Esophagus muscularis mucosa (tissue), 4 donors: Measurements from ENCODE around the gene HOXD1. TPM values are rescaled to one million over a fixed set of nuclear protein-coding genes. Genes with fewer than 3 reads are reported as not detected.

Source experiments
- DNase-seq: peaks from one replicate; pipeline ENCODE4 v3.0.0-alpha.2; 2017; ENCODE audit errors: extremely low spot score
- H3K27ac ChIP-seq, 4 donors: fragments of 200-600 bp; sonication (generic); replicated peaks in 1 of 4; 1 replicate in 3 of 4; 2 replicates in 1 of 4; pipeline ENCODE4 v1.5.1; 2016 to 2019; ENCODE audit warnings: mild to moderate bottlenecking in 1 of 4
- H3K27me3 ChIP-seq, 4 donors: fragments of 200-600 bp; sonication (generic); one replicate each; pipeline versions ENCODE4 v1.5.1 to v1.6.0; 2016 to 2019
- H3K36me3 ChIP-seq, 4 donors: fragments of 200-600 bp; sonication (generic); one replicate each; pipeline ENCODE4 v1.5.1; 2016 to 2019
- H3K4me1 ChIP-seq, 4 donors: fragments of 200-600 bp; sonication (generic); one replicate each; pipeline ENCODE4 v1.5.1; 2016 to 2019
- H3K4me3 ChIP-seq, 4 donors: fragments of 200-600 bp; sonication (generic); 1 replicate in 2 of 4; 2 replicates in 2 of 4; pipeline ENCODE4 v1.5.1; 2016 to 2019; ENCODE audit warnings: mild to moderate bottlenecking in 4 of 4, moderate library complexity in 1 of 4
- H3K9me3 ChIP-seq, 4 donors: fragments of 200-600 bp; sonication (generic); 1 replicate in 3 of 4; 2 replicates in 1 of 4; pipeline ENCODE4 v1.5.1; 2016 to 2019
- EP300 ChIP-seq: sonication (generic); formaldehyde crosslinking; IDR thresholded peaks from one replicate; pipeline ENCODE4 v1.6.1; 2017; ENCODE audit warnings: antibody characterized with exemption
- POLR2A ChIP-seq: fragments of 450-650 bp; IDR thresholded peaks from one replicate; pipeline ENCODE4 v1.6.1; 2017; ENCODE audit warnings: antibody characterized with exemption, moderate library complexity, mild to moderate bottlenecking, low read depth
- POLR2AphosphoS5 ChIP-seq, 2 donors: sonication (generic); formaldehyde crosslinking; IDR thresholded peaks; one replicate each; pipeline ENCODE4 v1.6.1; 2017; ENCODE audit warnings: antibody characterized with exemption in 2 of 2
- WGBS: methylation state at CpG from one replicate; pipeline ENCODE4 v1.1.5; 2018; 5-methylcytosine and 5-hydroxymethylcytosine counted together
- intact Hi-C: fragments of 100-400 bp; cut with DNase I; formaldehyde crosslinking; loops from one replicate; pipeline ENCODE4 v1.15.1; 2023
- total RNA-seq, 4 donors: library from RNA; depleted of rRNA; stranded (reverse); fragments of >200 nt; gene quantifications; one replicate each; pipeline versions ENCODE4 v1.1.0 to v1.2.1, GENCODE V29; 2016
- TF ChIP-seq, protein P1 (sequence below), 3 experiments: fragments of 200-600 bp in 2 of 3; fragments of 450-650 bp in 1 of 3; sonication (generic) in 2 of 3; IDR thresholded peaks; one replicate each; pipeline ENCODE4 v1.5.1; 2017 to 2019; ENCODE audit warnings: antibody characterized with exemption in 3 of 3, mild to moderate bottlenecking in 2 of 3, moderate library complexity in 1 of 3

HOXD1 gene
- total RNA-seq, 4 donors from 2014 or later = 0.19 to 0.34 TPM; not detected in 2

- Histone ChIP-seq H3K4me3 (no peak overlapping the region), H3K27me3 (peaks cover 0 to 16% (median 0%) of the 10 kb centered on the region in 4 donors), H3K27ac (no peak overlapping the region), H3K4me1 (no peaks in the 10 kb centered on the region), H3K9me3 (no peaks in the 10 kb centered on the region), H3K36me3 (no peaks in the 10 kb centered on the region)
- TF ChIP-seq, protein P1, sequence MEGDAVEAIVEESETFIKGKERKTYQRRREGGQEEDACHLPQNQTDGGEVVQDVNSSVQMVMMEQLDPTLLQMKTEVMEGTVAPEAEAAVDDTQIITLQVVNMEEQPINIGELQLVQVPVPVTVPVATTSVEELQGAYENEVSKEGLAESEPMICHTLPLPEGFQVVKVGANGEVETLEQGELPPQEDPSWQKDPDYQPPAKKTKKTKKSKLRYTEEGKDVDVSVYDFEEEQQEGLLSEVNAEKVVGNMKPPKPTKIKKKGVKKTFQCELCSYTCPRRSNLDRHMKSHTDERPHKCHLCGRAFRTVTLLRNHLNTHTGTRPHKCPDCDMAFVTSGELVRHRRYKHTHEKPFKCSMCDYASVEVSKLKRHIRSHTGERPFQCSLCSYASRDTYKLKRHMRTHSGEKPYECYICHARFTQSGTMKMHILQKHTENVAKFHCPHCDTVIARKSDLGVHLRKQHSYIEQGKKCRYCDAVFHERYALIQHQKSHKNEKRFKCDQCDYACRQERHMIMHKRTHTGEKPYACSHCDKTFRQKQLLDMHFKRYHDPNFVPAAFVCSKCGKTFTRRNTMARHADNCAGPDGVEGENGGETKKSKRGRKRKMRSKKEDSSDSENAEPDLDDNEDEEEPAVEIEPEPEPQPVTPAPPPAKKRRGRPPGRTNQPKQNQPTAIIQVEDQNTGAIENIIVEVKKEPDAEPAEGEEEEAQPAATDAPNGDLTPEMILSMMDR (IDR thresholded peaks at IDR 0.05) = no peak
- TF ChIP-seq EP300 (no peak), POLR2AphosphoS5 (IDR thresholded peaks at IDR 0.05) (no peak), POLR2A (no peak)
- WGBS = 45% methylated on average over 2 of the region's 2 CpGs
- no peak for DNase-seq
- intact Hi-C loops = no loop called here
Measured at GRCh38 chr2:176206682-176207081, 18.2 kb downstream of the HOXD1 start.

- Histone ChIP-seq H3K9me3 (no peaks in the 10 kb centered on the region), H3K27ac (no peak overlapping the region), H3K4me3 (no peak overlapping the region), H3K4me1 (no peaks in the 10 kb centered on the region), H3K27me3 (peaks cover 0 to 5% (median 0%) of the 10 kb centered on the region in 4 donors), H3K36me3 (no peaks in the 10 kb centered on the region)
- DNase-seq = no peak
- intact Hi-C loops = no loop called here
- WGBS = 88% methylated on average over 1 of the region's 1 CpG
- no peak for TF ChIP-seq EP300
- no peak for TF ChIP-seq POLR2AphosphoS5 (IDR thresholded peaks at IDR 0.05)
- TF ChIP-seq, protein P1 (IDR thresholded peaks at IDR 0.05) = no peak
- TF ChIP-seq POLR2A = no peak
Measured at GRCh38 chr2:176211110-176211509, 22.6 kb downstream of the HOXD1 start.

DNA sequence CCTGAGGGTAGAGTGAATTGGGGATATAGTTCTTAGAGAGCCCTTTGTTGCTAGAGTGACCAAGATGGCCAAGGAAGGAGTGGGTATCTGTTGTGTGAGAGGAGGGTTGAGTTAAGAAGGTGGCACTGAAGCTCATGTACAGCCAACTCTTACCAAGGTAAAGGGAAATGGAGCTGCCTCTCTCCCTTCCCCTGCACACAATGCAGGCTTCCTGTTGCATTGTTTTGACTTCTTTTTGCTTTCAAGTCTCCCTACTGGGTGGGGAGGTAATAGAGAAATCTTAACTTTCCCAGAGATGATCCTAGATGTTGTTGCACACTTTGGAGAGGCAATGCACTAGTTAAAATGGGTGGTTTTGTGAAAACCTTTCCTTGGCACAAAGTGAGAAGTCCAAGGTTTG is 23.8 kb downstream of the HOXD1 start:
- DNase-seq = no peak
- intact Hi-C loops = no loop called here
- Histone ChIP-seq H3K36me3 (no peaks in the 10 kb centered on the region), H3K9me3 (no peaks in the 10 kb centered on the region), H3K4me3 (no peak overlapping the region), H3K4me1 (no peaks in the 10 kb centered on the region), H3K27me3 (peaks cover 0 to 5% (median 0%) of the 10 kb centered on the region in 4 donors), H3K27ac (no peak overlapping the region)
- TF ChIP-seq, protein P1 (IDR thresholded peaks at IDR 0.05) = no peak
- TF ChIP-seq POLR2AphosphoS5 (IDR thresholded peaks at IDR 0.05) = no peak
- TF ChIP-seq EP300 = no peak
- no peak for TF ChIP-seq POLR2A

GRCh38 chr2:176213406-176213805 is 24.9 kb downstream of the HOXD1 start:
- H3K36me3 ChIP-seq = no peaks in the 10 kb centered on the region
- peaks cover 0 to 5% (median 0%) of the 10 kb centered on the region in 4 donors for H3K27me3 ChIP-seq
- no peak for TF ChIP-seq POLR2AphosphoS5 (IDR thresholded peaks at IDR 0.05)
- TF ChIP-seq, protein P1 (IDR thresholded peaks at IDR 0.05) = no peak
- TF ChIP-seq POLR2A = no peak
- TF ChIP-seq EP300 = no peak
- no peaks in the 10 kb centered on the region for H3K9me3 ChIP-seq
- H3K4me1 ChIP-seq = no peaks in the 10 kb centered on the region
- intact Hi-C loops = no loop called here
- no peak for DNase-seq
- no peak overlapping the region for H3K27ac ChIP-seq
- 36% methylated on average over 1 of the region's 1 CpG for WGBS
- H3K4me3 ChIP-seq = no peak overlapping the region

DNA sequence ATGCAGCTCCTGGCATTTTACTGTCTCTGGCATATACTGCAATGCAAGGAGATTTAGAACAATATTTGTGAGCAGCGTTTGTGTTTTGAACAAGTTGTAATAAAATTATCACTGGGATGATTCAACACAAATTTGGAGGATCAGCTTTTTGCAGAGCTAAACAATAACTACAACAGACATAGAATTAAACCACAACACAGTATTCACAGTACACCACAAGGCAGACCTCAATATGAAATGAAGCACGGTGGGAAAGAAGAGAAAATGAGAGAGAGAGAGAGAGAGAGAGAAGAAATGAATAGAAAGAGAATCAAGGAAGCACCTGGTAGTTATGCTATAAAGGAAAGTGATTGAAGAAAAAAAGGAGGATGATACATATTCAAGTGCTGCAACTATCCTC is 39.4 kb downstream of the HOXD1 start:
- no peaks in the 10 kb centered on the region for H3K9me3 ChIP-seq
- DNase-seq = no peak
- TF ChIP-seq, protein P1 (IDR thresholded peaks at IDR 0.05) = no peak
- TF ChIP-seq POLR2A = no peak
- TF ChIP-seq POLR2AphosphoS5 (IDR thresholded peaks at IDR 0.05) = no peak
- no peak for TF ChIP-seq EP300
- H3K27me3 ChIP-seq = peaks cover 0 to 52% (median 0%) of the 10 kb centered on the region in 4 donors
- H3K4me1 ChIP-seq = no peaks in the 10 kb centered on the region
- intact Hi-C loops = no loop called here
- no peaks in the 10 kb centered on the region for H3K36me3 ChIP-seq
- no peak overlapping the region for H3K4me3 ChIP-seq
- H3K27ac ChIP-seq = no peak overlapping the region
- WGBS = 74% methylated on average over 2 of the region's 2 CpGs
